Kidney (tissue), 14 donors: Measurements from ENCODE around the gene CMSS1. TPM values are rescaled to one million over a fixed set of nuclear protein-coding genes. Genes with fewer than 3 reads are reported as not detected.

ENCODE experiments used
- DNase-seq, 5 donors: peaks; one replicate each; pipeline ENCODE4 v3.0.0-alpha.2; 2013 to 2020
- FAIRE-seq: peaks from 2 replicates; lab custom pipeline; 2012; peaks lifted over from hg19 to GRCh38; lab: Jason Lieb, UNC
- H3K27ac ChIP-seq, 2 donors: one replicate each; pipeline ENCODE4 v1.7.0; 2013; ENCODE audit warnings: low read depth in 2 of 2, low read length in 2 of 2, inconsistent platforms in 1 of 2
- H3K27me3 ChIP-seq: one replicate; pipeline ENCODE4 v1.7.1; 2013; ENCODE audit warnings: low read length, inconsistent platforms; ENCODE audit not compliant: control insufficient read depth, insufficient read depth
- H3K36me3 ChIP-seq, 3 donors: one replicate each; pipeline versions ENCODE4 v1.7.0 to v1.7.1; 2013; ENCODE audit warnings: low read length in 3 of 3, control low read depth in 1 of 3, inconsistent platforms in 1 of 3; ENCODE audit not compliant: insufficient read depth in 3 of 3, control insufficient read depth in 2 of 3
- H3K4me1 ChIP-seq, 3 donors: one replicate each; pipeline versions ENCODE4 v1.7.0 to v1.7.1; 2013; ENCODE audit warnings: low read length in 3 of 3, inconsistent platforms in 1 of 3, low read depth in 1 of 3; ENCODE audit not compliant: control insufficient read depth in 2 of 3, insufficient read depth in 2 of 3
- H3K4me3 ChIP-seq, 3 donors: one replicate each; pipeline versions ENCODE4 v1.7.0 to v1.8.1; 2013; ENCODE audit warnings: low read length in 3 of 3, control low read depth in 1 of 3, inconsistent platforms in 1 of 3
- H3K9ac ChIP-seq, 3 donors: one replicate each; pipeline versions ENCODE4 v1.7.0 to v1.7.1; 2013; ENCODE audit warnings: low read length in 3 of 3, control low read depth in 1 of 3, inconsistent platforms in 1 of 3
- H3K9me3 ChIP-seq, 3 donors: one replicate each; pipeline versions ENCODE4 v1.7.0 to v1.7.1; 2013; ENCODE audit warnings: low read length in 3 of 3, control low read depth in 1 of 3, inconsistent platforms in 1 of 3; ENCODE audit not compliant: control insufficient read depth in 2 of 3, insufficient read depth in 1 of 3
- intact Hi-C: fragments of 100-400 bp; cut with DNase I; formaldehyde crosslinking; loops from one replicate; pipeline ENCODE4 v1.11.1; 2022
- polyA plus RNA-seq: library from polyadenylated mRNA; stranded (reverse); fragments of 350-450 nt; fragmentation: Illumina TruSeq; extraction: RNeasy Lipid Tissue Mini Kit (QIAGEN cat#74804); gene quantifications from one replicate; pipeline ENCODE4 v1.2.3, GENCODE V29; 2014; ENCODE audit warnings: low read depth, low replicate concordance; ENCODE audit not compliant: insufficient read depth
- total RNA-seq: library from RNA; stranded (reverse); fragmentation: NEBNext Ultra II Directional; extraction: Animal tissue kit (Norgen Biotek cat#: 25700); gene quantifications from one replicate; pipeline ENCODE4 v1.2.1, GENCODE V29; 2021
- TF ChIP-seq, protein P1 (sequence below): IDR thresholded peaks from 3 replicates; pipeline ENCODE4 v1.5.1; 2012; ENCODE audit warnings: mild to moderate bottlenecking, moderate library complexity, borderline replicate concordance; ENCODE audit not compliant: insufficient read depth; ENCODE audit errors: extremely low read depth
- donor health status: control.
- donor health status: control.
- donor health status: control.
- donor health status: control.
- donor health status: control.
- donor health status: DM: yes; HTN: yes; CAD: no.
- donor health status: Normal renal cell carcinoma (clear cell type).

CMSS1 gene
- total and polyA plus RNA-seq, 2 donors from 2014 or later = 26.4 to 27.0 TPM

DNA sequence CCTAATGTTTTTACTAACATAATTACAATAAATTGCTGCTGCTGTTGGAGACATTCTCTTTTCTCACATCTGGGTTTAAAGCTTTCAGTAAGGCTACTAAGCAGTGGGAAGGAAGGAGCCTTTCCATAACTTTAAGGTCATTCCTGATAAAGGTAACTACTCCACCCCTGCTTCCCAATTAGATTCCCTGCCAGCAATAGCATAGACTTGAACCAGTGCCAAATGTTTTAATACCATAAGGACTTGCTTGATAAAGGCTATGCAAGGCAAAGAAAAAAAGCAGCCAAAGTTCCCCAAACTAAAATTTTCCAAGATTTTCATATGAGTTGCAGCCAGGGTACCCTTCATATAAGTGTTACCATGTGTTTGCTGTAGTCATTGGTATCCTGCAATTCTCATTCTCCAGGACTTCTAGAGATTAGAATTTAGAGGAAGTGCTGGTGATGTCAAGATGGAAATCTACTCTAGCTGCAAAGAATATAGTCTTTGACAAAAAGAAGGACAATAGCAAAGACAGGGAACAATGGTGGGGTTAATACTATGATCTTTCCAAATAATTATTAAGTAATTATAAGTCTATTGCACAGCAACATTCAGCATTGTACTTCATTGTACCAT is 190.5 kb downstream of the CMSS1 start:
- no peak overlapping the region for H3K9ac ChIP-seq
- FAIRE-seq (no peak), DNase-seq (peak in 1 of 5 donors; percentile 30)
- H3K36me3 ChIP-seq = no peaks in the 10 kb centered on the region
- H3K27me3 ChIP-seq = no peaks in the 10 kb centered on the region
- H3K9me3 ChIP-seq = no peaks in the 10 kb centered on the region
- H3K27ac ChIP-seq = no peak overlapping the region
- H3K4me3 ChIP-seq = no peak overlapping the region
- intact Hi-C loops = no loop called here
- TF ChIP-seq, protein P1, sequence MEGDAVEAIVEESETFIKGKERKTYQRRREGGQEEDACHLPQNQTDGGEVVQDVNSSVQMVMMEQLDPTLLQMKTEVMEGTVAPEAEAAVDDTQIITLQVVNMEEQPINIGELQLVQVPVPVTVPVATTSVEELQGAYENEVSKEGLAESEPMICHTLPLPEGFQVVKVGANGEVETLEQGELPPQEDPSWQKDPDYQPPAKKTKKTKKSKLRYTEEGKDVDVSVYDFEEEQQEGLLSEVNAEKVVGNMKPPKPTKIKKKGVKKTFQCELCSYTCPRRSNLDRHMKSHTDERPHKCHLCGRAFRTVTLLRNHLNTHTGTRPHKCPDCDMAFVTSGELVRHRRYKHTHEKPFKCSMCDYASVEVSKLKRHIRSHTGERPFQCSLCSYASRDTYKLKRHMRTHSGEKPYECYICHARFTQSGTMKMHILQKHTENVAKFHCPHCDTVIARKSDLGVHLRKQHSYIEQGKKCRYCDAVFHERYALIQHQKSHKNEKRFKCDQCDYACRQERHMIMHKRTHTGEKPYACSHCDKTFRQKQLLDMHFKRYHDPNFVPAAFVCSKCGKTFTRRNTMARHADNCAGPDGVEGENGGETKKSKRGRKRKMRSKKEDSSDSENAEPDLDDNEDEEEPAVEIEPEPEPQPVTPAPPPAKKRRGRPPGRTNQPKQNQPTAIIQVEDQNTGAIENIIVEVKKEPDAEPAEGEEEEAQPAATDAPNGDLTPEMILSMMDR = no peak
- H3K4me1 ChIP-seq = peaks cover 2 to 21% (median 10%) of the 10 kb centered on the region in 3 donors

DNA sequence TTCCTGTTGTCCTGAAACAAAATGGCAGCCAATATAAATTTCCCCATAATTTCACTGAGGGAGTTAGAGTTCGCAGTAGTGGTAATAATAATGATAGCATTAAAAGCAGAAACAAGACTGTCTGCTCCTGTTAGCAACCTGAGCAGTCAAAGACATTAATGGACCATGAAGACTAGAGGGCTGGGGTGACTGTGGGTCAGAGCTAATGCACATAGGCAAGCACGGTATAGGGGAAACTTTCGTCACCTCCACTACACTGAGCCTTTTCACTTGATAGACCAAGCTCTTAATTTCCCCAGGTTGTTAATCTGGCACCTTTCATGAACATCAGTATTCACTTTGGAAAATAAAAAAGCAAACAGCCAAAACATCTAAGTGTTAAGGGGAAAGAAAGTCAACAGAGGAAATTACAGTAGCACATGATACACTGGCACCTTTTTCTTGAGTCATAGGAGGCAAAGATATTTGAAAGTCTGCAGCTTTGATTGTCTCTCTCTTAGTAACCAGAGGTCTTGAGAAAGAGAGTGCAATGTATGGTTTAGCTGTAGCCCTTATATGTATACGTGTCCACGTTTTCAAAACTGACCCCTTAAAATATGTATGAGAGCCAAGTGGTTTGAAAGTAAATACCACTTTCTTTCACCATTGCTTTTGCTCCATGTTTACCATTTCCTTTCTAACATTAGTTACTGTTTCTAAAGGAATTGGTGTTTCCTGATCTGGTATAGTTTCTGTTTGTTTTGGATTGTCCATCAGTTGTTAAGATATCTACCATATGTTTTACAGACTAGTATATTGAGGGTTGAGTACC is 191.8 kb downstream of the CMSS1 start:
- H3K4me1 ChIP-seq = peaks cover 0 to 19% (median 10%) of the 10 kb centered on the region in 3 donors
- intact Hi-C loops = no loop called here

DNA sequence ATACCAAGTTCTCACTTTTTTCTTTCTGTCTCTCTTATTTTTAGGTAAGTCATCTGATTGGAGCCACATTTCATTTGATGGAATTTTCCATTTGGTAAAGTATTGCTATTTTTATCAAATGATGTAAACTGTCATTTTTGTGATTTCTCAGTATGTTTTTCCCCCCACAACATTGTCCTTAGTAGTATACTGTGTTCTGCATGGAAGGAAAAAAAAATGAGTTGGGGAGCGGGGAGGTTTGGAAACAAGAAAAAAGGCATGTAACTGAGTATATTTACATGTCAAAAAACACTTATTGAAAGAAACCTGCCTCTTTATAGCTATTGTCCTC is 192.4 kb downstream of the CMSS1 start:
- no peak for FAIRE-seq
- Histone ChIP-seq H3K9me3 (no peaks in the 10 kb centered on the region), H3K9ac (no peak overlapping the region), H3K4me1 (peaks cover 0 to 19% (median 10%) of the 10 kb centered on the region in 3 donors), H3K27me3 (no peaks in the 10 kb centered on the region), H3K27ac (no peak overlapping the region), H3K36me3 (no peaks in the 10 kb centered on the region), H3K4me3 (no peak overlapping the region)
- intact Hi-C loops = no loop called here
- DNase-seq = no peak
- TF ChIP-seq, protein P1 = no peak

More for the DNA sequence above, 191.8 kb downstream of the CMSS1 start:
- no peak for FAIRE-seq
- Histone ChIP-seq H3K9ac (no peak overlapping the region), H3K36me3 (no peaks in the 10 kb centered on the region), H3K27ac (no peak overlapping the region), H3K4me3 (no peak overlapping the region), H3K9me3 (no peaks in the 10 kb centered on the region), H3K27me3 (no peaks in the 10 kb centered on the region)
- DNase-seq = peak in 4 of 5 donors; percentile 45 to 84 (median 68)
- TF ChIP-seq, protein P1 = no peak
